ENCODE data around the gene MFRP.

MFRP gene

DNA sequence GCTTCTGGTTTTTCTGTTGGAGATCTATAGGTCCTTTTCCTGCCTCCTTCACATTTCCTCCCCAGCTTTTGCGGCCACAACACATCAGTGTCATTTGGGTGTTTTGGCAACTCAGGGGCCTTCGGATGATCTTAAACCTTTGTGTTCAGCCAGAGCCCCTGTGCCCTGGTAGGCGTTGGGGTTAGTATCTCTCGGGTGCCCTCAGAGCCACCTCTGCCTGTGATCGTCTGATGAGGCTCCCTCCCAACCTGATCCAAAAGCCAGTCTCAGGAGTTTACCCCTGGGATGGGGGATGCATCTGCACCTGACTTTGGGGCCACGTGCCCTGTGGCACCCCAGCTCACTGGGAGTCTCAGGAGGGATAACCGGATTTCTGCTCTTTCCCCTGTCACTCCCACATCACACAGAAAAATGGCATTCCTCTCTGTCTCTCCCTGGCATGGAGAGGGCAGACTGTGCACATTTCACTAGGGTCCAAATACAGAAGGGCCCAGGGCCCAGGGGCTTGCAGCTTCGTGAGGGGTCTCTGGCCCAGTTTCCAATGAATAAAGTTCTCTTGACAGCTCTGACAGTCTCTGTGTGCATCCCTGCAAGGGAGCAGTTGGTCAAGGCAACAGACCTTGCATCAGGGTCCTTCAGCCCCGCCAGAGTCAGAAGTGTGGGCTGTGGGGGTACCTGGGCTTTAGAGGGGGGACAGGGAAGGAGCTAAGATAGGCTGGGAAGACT lies 9.6 kb downstream of the MFRP start:
- no peak for DNase-seq

DNA sequence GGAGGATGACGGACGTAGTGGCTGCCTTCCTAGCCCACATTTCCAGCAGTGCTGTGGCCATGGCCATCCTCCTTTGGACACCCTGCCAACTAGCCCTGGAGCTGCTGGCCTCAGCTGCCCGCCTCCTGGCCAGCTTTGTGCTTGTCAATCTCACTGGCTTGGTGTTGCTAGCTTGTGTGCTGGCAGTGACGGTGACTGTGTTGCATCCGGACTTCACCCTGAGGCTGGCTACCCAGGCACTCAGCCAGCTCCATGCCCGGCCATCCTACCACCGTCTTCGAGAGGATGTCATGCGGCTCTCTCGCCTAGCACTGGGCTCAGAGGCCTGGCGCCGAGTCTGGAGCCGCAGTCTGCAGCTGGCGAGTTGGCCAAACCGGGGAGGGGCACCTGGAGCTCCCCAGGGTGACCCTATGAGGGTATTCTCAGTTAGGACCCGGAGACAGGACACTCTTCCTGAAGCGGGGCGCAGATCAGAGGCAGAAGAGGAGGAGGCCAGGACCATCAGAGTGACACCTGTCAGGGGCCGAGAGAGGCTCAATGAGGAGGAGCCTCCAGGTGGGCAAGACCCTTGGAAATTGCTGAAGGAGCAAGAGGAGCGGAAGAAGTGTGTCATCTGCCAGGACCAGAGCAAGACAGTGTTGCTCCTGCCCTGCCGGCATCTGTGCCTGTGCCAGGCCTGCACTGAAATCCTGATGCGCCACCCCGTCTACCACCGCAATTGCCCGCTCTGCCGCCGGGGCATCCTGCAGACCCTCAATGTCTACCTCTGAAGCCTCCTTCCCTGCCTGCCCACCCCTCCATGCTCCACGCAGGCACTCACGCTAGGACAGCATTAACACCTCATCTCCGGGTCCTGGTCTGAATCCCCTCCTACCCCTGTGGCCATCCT lies 10.6 kb downstream of the MFRP start:
- no peak for DNase-seq

GRCh38 chr11:119335091-119335654 lies 11.3 kb downstream of the MFRP start:
- no peak for DNase-seq

- peak; percentile 94 for DNase-seq
Measured at GRCh38 chr11:119334174-119334930, 12.2 kb downstream of the MFRP start, which contains the start of gene RNF26. RNF26 (plus strand) TSS chr11:119334527; CDS start chr11:119335123, 596 bp downstream.

DNA sequence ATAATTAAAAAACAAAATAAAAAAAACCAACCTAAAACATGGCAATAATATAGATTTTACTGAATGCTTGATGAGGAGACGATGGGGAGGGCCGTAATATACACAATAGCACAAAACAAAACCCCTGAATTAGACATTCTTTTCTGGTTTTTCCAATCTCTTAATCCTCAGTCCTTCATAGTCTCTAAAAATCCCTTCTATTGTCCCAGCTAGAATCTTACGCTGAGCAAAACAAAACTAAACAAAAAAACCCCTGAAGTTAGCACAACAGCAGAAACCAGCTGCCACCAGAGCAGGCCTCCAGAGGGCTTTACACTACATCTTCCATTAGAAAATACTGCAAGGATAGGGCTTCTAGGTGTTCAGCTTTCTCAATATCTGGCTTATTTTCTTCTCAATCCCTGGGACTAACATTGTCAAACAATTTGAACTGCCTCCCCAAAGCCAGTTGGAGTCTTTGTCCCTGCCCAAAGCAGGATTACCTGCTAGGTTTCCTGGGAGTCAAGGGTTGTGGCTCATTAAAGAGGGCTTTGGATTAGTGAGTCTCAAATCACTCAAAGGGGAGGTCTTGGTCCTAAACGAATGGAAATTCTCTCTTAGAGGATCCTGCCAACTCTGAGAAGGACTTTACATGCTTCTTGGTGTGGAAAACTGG lies 14.3 kb downstream of the MFRP start:
- no peak for DNase-seq

DNA sequence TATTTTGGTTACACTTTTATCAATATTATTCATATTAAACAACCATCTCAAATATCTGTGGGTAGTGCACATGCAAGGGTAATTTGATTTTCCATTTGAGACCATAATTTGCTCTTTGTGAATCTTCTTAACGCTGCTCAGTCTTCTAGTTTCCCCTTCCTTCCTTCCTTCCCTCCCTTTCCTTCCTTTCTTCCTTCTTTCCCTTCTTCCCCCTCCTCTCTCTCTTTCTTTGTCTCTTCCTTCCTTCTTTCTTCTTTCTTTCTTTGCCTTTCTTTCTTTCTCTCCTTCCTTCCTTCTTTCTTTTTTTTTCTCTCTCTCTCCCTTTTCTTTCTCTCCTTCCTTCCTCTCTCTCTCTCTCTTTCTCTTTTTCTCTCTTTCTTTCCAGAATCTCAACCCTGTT lies 16.3 kb downstream of the MFRP start:
- DNase-seq, result no peak

DNA sequence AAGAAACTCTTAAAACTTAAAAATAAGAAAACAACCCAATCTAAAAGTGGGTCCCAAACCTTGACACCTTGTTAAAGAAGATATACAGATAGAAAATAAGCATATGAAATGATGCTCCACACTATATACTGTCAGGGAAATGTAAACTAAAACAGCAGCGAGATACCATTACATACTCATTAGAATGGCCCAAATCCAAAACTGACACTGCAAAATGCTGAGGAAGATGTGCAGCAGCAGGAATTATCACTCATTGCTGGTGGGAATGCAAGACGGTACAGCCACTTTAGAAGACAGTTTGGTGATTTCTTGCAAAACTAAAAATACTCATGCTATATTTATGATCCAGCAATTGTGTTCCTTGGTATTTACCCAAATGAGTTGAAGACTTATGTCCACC lies 17.2 kb downstream of the MFRP start:
- DNase-seq, result no peak

GRCh38 chr11:119324189-119324588 lies 22.3 kb downstream of the MFRP start:
- DNase-seq, result no peak

DNA sequence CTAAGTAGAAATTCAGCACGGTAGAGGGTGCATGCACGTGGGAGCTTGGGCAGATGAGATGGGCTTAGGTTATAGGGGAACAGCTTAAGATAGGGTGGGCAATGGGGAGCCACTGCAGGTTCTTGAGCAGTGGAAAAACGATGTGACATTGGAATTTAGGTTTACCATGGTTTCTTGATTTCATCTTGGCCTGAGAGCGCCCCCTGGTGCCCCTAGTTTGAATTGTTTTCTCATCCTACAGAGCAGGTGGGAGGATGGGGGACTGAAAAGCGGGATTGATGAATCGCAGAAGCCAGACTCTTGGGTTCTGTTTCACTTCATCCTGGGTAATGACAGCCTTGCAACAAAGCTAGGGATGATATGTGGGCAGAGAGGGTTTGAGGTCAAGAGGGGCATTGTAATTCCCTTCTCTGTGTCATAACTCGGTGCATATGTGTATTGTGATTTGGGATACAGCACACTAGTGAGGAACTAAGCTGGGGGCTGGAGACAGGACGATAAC lies 22.9 kb downstream of the MFRP start:
- DNase-seq, result peak; percentile 17

- no peak for DNase-seq
Measured at GRCh38 chr11:119322921-119323531, 23.5 kb downstream of the MFRP start.

DNA sequence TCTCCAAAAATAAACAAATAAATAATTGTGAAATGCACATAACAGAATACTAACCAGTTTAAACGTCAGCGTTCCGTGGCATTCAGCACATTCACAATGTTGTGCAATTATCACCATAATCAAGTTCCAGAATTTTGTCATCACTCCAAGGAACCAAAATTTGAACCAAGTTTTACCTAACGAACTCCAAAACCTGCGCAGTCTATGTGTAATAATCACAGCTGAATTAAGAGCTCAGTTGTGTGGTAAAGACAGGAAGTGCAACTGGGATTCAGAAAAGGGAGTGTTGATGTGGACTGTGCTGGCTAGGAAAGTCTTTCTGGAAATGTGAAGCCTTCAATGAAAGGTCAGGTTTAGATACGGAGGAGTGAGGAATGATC lies 24.2 kb downstream of the MFRP start:
- DNase-seq, result no peak

GRCh38 chr11:119320776-119321524 lies 25.6 kb downstream of the MFRP start:
- no peak for DNase-seq

- DNase-seq, result no peak
Measured at GRCh38 chr11:119320240-119320775, 26.2 kb downstream of the MFRP start.

- DNase-seq, result no peak
Measured at GRCh38 chr11:119319700-119320239, 26.7 kb downstream of the MFRP start.

- DNase-seq, result no peak
Measured at GRCh38 chr11:119319136-119319699, 27.3 kb downstream of the MFRP start.

DNA sequence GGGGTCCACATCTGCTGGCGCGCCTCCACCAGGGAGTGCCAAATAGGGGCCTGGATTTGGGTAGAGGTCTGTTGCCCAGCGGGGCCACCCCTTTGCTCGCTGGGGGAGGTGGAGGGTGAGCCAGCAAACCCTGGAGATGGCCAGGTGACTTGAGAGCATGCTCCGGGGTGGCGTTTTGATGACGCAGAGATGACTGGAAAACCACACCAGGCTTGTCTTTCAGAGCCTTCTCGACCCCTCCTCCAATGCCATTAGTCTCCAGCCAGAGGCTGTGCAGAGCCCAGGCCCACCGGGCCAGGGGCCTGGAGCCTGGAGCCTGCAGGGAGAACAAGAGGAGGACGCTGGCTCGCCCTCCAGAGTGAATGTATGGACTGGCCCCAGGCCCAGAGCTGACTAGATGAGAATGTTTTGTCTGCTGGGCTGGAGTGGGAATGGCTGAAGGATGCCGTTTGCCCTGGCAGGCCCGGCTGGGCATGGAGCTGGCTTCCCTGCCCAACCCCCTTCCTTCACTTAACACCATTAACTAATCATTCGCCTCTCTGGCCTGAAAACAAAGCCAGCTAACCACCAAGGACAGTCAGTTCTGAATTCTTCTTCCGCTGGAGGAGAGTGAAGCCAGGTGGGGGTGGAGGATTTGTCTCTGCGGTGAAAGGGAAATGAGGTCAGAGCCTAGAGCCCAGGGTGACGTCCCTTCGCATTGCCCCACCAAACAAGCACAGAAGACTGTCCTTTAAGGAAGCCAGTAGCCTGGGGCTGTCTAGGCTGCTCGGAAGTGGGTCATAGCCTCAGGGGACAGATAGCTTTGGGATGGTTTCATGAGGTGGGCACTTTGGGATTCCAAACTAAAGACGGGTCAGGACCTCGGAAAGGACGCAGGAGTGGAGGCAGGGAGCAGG lies 28.0 kb downstream of the MFRP start:
- DNase-seq, result no peak

DNA sequence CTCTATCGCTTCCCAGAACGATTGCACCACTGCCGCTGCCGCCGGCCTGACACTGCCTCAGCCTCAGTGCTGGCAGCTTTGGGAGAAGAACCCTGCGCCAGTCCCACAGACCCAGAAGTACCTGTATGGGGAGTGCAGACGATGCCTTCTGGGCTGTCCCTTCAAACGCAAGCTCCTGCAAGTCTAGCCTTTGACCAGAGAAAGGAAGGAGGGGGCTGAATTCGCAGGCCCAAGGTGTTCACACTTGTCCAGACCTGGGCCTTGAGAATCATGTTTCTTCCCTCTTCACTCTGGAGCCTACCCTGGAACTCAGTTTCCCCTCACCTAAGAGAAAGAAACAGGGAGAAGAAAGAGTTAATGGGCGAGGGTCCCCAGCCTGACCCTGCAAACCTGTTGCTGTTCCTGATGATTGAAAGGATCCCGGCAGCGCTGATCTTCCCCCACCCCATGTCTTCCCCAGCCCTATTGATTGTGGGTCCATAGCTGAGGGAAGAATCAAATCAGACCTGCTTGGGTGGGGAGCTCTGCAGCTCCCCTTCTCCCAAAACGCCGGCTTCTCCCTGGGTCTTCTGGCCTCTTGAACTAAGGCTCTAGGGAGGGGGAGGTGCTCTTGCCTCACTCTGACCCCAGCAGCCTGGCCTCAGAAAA lies 28.8 kb downstream of the MFRP start:
- DNase-seq, result no peak
